Measurements from ENCODE around the gene POP7. TPM values are rescaled to one million over a fixed set of nuclear protein-coding genes. Genes with fewer than 3 reads are reported as not detected.

POP7 gene
- total and polyA plus RNA-seq, 8 donors = 23.3 to 70.1 (median 38.7) TPM; not detected in 1

GRCh38 chr7:100684534-100685042, 21.3 kb upstream of the POP7 start:
- 91 to 100% (median 93%) methylated on average over 5 to 16 of the region's 16 CpGs for WGBS, 5 donors
- no peak for TF ChIP-seq POLR2AphosphoS5 (IDR thresholded peaks at IDR 0.05)
- no peak for TF ChIP-seq POLR2A (IDR thresholded peaks at IDR 0.05)
- TF ChIP-seq, protein P1, sequence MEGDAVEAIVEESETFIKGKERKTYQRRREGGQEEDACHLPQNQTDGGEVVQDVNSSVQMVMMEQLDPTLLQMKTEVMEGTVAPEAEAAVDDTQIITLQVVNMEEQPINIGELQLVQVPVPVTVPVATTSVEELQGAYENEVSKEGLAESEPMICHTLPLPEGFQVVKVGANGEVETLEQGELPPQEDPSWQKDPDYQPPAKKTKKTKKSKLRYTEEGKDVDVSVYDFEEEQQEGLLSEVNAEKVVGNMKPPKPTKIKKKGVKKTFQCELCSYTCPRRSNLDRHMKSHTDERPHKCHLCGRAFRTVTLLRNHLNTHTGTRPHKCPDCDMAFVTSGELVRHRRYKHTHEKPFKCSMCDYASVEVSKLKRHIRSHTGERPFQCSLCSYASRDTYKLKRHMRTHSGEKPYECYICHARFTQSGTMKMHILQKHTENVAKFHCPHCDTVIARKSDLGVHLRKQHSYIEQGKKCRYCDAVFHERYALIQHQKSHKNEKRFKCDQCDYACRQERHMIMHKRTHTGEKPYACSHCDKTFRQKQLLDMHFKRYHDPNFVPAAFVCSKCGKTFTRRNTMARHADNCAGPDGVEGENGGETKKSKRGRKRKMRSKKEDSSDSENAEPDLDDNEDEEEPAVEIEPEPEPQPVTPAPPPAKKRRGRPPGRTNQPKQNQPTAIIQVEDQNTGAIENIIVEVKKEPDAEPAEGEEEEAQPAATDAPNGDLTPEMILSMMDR (IDR thresholded peaks at IDR 0.05) = no peak
- TF ChIP-seq EP300 (IDR thresholded peaks at IDR 0.05) = no peak
- no peak overlapping the region for H3K4me3 ChIP-seq
- peaks cover 2 to 42% (median 26%) of the 10 kb centered on the region in 4 donors for H3K4me1 ChIP-seq
- H3K36me3 ChIP-seq = peaks cover 70 to 100% (median 98%) of the 10 kb centered on the region in 4 donors
- no peak overlapping the region for H3K27ac ChIP-seq
- DNase-seq = no peak
- intact Hi-C loops (cut with DNase I; ENCODE audit: low total_unique reads) = no loop called here
- no peaks in the 10 kb centered on the region for H3K9me3 ChIP-seq
- no peaks in the 10 kb centered on the region for H3K27me3 ChIP-seq

DNA sequence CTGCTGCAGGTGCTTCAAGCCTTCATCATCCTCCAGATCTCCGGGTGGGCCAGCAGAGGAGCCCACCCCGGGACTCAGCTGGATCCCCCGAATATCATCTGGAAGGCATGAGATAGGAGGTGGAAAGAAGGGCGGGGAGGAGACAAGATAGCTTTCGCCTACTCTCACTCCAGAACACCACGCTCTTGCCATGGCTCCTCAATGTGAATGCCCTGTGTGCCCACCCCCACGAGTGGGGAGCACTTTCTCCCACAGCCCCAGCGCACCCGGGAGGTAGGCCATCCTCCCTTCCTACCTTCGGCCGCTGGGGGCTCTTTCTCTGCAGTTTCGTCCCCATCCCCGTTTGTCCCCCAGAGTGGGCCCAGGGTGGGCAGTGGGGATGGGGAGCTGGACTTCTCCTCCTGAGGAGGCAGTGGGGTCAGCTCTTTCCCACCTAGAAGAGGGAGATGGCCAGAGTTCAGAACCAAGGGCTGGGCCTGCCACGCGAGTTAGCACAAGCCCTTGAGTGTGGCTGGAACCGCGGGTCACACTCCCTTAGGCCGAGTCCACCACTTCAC, 20.8 kb upstream of the POP7 start:
- Histone ChIP-seq H3K36me3 (peaks cover 70 to 99% (median 96%) of the 10 kb centered on the region in 4 donors), H3K27me3 (no peaks in the 10 kb centered on the region), H3K27ac (no peak overlapping the region), H3K9me3 (no peaks in the 10 kb centered on the region), H3K4me3 (no peak overlapping the region), H3K4me1 (peaks cover 7 to 42% (median 27%) of the 10 kb centered on the region in 4 donors)
- TF ChIP-seq POLR2A (IDR thresholded peaks at IDR 0.05) (no peak), EP300 (IDR thresholded peaks at IDR 0.05) (no peak), POLR2AphosphoS5 (IDR thresholded peaks at IDR 0.05) (no peak)
- TF ChIP-seq, protein P1 (IDR thresholded peaks at IDR 0.05) = no peak
- 88 to 94% (median 91%) methylated on average over 16 to 18 of the region's 18 CpGs for WGBS, 5 donors
- intact Hi-C loops (cut with DNase I; ENCODE audit: low total_unique reads) = no loop called here
- DNase-seq = no peak

DNA sequence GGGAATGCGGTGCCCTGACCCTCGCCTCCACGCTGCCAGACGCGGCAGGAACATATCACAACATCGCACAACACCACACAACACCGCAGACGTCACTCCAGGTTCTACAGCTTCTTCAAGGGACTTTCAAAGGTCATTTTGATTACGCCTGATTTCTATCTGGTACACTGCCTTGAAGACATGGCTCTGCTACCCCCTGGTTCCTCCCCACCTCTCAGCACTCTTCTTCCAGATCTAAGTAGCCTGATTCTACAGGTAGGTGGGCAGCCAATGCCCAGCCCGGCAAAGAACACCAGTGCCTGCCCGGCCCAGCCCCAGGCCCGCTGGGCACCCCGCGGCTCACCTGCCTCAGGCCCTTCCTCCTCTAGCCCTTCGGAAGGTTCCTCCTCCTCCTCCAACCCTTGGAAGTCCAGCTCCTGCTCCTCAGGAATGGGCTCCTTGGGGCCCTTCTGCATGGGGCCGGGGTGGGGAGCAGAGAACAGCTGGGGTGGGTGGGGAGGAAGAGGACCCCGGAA, 20.2 kb upstream of the POP7 start:
- peaks cover 9 to 42% (median 26%) of the 10 kb centered on the region in 4 donors for H3K4me1 ChIP-seq
- H3K9me3 ChIP-seq = no peaks in the 10 kb centered on the region
- 85 to 92% (median 88%) methylated on average over 15 to 17 of the region's 17 CpGs for WGBS, 5 donors
- no peak for DNase-seq
- no peaks in the 10 kb centered on the region for H3K27me3 ChIP-seq
- TF ChIP-seq POLR2AphosphoS5 (IDR thresholded peaks at IDR 0.05) = no peak
- no peak for TF ChIP-seq EP300 (IDR thresholded peaks at IDR 0.05)
- no peak for TF ChIP-seq POLR2A (IDR thresholded peaks at IDR 0.05)
- TF ChIP-seq, protein P1 (IDR thresholded peaks at IDR 0.05) = no peak
- intact Hi-C loops (cut with DNase I; ENCODE audit: low total_unique reads) = no loop called here
- H3K36me3 ChIP-seq = peaks cover 70 to 94% (median 91%) of the 10 kb centered on the region in 4 donors
- H3K4me3 ChIP-seq = no peak overlapping the region
- H3K27ac ChIP-seq = no peak overlapping the region

DNA sequence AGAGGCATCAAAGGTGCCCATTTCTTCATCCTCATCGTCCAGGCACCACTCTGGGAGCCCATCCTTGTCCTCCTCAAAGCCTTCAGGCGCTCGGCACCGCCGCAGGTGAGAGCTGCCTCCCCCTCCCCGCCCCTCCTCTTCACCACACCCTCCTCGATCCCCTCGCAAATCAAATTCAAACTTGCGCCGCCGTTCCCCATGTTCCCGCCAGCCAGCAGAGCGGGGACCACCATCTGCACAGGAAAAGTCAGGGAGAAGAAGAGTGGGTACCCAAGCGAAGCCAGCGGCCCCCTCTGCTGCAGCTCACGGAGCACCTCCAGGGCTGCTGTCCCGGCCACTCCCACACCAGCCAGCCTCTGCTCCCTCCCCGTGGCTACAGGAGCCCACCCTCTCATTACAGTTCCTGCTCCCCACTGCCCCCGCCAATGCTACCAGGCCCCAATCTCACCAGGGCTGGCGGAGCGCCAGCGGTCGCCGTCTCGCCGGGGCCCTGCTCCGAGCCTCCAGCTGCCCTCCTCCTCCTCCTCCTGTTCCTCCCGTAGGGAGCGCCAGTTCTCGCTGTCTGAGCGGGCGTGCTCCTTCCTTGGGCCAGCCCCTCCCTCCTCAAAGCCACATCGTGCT, 19.6 kb upstream of the POP7 start:
- Histone ChIP-seq H3K9me3 (no peaks in the 10 kb centered on the region), H3K4me1 (peaks cover 15 to 45% (median 30%) of the 10 kb centered on the region in 4 donors), H3K27me3 (no peaks in the 10 kb centered on the region), H3K4me3 (no peak overlapping the region), H3K27ac (no peak overlapping the region), H3K36me3 (peaks cover 70 to 87% (median 84%) of the 10 kb centered on the region in 4 donors)
- DNase-seq = peak in 1 of 2 donors; percentile 25
- intact Hi-C loops (cut with DNase I; ENCODE audit: low total_unique reads) = no loop called here
- no peak for TF ChIP-seq POLR2A (IDR thresholded peaks at IDR 0.05)
- TF ChIP-seq EP300 (IDR thresholded peaks at IDR 0.05) = no peak
- TF ChIP-seq POLR2AphosphoS5 (IDR thresholded peaks at IDR 0.05) = no peak
- TF ChIP-seq, protein P1 (IDR thresholded peaks at IDR 0.05) = no peak
- 79 to 84% (median 79%) methylated on average over 33 of the region's 33 CpGs for WGBS, 5 donors
